Left ventricle myocardium inferior (tissue), 1 donor: Measurements from ENCODE around the gene AHCYL1. TPM values are rescaled to one million over a fixed set of nuclear protein-coding genes. Genes with fewer than 3 reads are reported as not detected.

Experiments
- DNase-seq: peaks from one replicate; pipeline ENCODE4 v3.0.0-alpha.2; 2020
- H3K27ac ChIP-seq: fragments of 200-600 bp; replicated peaks from 2 replicates; pipeline ENCODE4 v1.8.0; 2021
- H3K27me3 ChIP-seq: fragments of 200-600 bp; 2 replicates; pipeline ENCODE4 v1.8.0; 2021; ENCODE audit warnings: low read depth
- H3K36me3 ChIP-seq: fragments of 200-600 bp; 2 replicates; pipeline ENCODE4 v1.8.0; 2021
- H3K4me1 ChIP-seq: fragments of 200-600 bp; 2 replicates; pipeline ENCODE4 v1.8.0; 2021
- H3K4me3 ChIP-seq: fragments of 200-600 bp; 2 replicates; pipeline ENCODE4 v1.8.0; 2021; ENCODE audit warnings: mild to moderate bottlenecking, moderate library complexity
- H3K9me3 ChIP-seq: fragments of 200-600 bp; replicated peaks from 2 replicates; pipeline ENCODE4 v1.8.0; 2021
- CTCF ChIP-seq: fragments of 200-600 bp; IDR thresholded peaks from 2 replicates; pipeline ENCODE4 v1.8.0; 2021; ENCODE audit warnings: antibody characterized with exemption, mild to moderate bottlenecking, borderline replicate concordance
- intact Hi-C: fragments of 100-400 bp; cut with micrococcal nuclease; formaldehyde crosslinking; loops from one replicate; pipeline ENCODE4 v1.11.0; 2022
- total RNA-seq: library from RNA; stranded (reverse); fragmentation: NEBNext Ultra II Directional; extraction: Animal tissue kit (Norgen Biotek cat#: 25700); gene quantifications from one replicate; pipeline ENCODE4 v1.2.1, GENCODE V29; 2021
- donor health status: DM: no; HTN: yes; CAD: no; lungs with severe emphysema.

The AHCYL1 gene
- total RNA-seq, 1 donor from 2014 or later = 45.2 TPM

GRCh38 chr1:109963864-109964263, 20.7 kb upstream of the AHCYL1 start:
- no peaks in the 10 kb centered on the region for H3K36me3 ChIP-seq
- TF ChIP-seq CTCF = no peak
- no peaks in the 10 kb centered on the region for H3K9me3 ChIP-seq
- no peak overlapping the region for H3K4me3 ChIP-seq
- H3K27me3 ChIP-seq = no peaks in the 10 kb centered on the region
- H3K27ac ChIP-seq = no peak overlapping the region
- peaks cover 31% of the 10 kb centered on the region for H3K4me1 ChIP-seq
- intact Hi-C loops = no loop called here
- DNase-seq = no peak

- Histone ChIP-seq H3K27ac (no peak overlapping the region), H3K27me3 (no peaks in the 10 kb centered on the region), H3K36me3 (no peaks in the 10 kb centered on the region), H3K4me3 (no peak overlapping the region), H3K4me1 (no peaks in the 10 kb centered on the region), H3K9me3 (no peaks in the 10 kb centered on the region)
- intact Hi-C loops = no loop called here
- no peak for DNase-seq
- TF ChIP-seq CTCF = no peak
Observed at GRCh38 chr1:109969146-109969829, 15.3 kb upstream of the AHCYL1 start.

- DNase-seq = no peak
- H3K36me3 ChIP-seq = no peaks in the 10 kb centered on the region
- H3K4me1 ChIP-seq = no peaks in the 10 kb centered on the region
- H3K9me3 ChIP-seq = no peaks in the 10 kb centered on the region
- H3K27ac ChIP-seq = no peak overlapping the region
- no peak for TF ChIP-seq CTCF
- H3K27me3 ChIP-seq = no peaks in the 10 kb centered on the region
- intact Hi-C loops = loop anchor here (10.0 kb wide), 1 partner anchor 55 kb away; the partner anchor contains the start of gene CSF1
- H3K4me3 ChIP-seq = no peak overlapping the region
Observed at GRCh38 chr1:109969907-109970306, 14.7 kb upstream of the AHCYL1 start.

DNA sequence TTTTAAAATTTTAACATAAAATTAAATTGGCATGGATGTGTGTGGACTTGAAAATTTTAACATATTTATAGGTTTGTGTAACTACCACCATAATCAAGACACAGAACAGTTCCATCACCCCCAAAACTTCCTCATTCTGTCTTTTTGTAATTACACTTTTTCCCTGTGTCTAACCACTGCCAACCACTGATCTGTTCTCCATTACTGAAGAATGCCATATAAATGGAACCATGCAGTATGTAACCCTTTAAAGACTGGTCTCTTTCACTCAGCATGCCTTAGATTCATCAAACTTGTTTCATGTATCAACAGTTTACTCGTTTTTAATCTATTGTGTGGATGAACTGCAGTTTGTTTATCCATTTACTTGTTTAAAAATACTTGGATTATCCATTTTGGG, 13.0 kb upstream of the AHCYL1 start:
- no peak for DNase-seq
- Histone ChIP-seq H3K27ac (no peak overlapping the region), H3K36me3 (no peaks in the 10 kb centered on the region), H3K4me1 (peaks cover 13% of the 10 kb centered on the region), H3K9me3 (no peaks in the 10 kb centered on the region), H3K27me3 (no peaks in the 10 kb centered on the region), H3K4me3 (no peak overlapping the region)
- no peak for TF ChIP-seq CTCF
- intact Hi-C loops = loop anchor here (10.0 kb wide), 1 partner anchor 57 kb away; the partner anchor contains the start of gene CSF1

DNA sequence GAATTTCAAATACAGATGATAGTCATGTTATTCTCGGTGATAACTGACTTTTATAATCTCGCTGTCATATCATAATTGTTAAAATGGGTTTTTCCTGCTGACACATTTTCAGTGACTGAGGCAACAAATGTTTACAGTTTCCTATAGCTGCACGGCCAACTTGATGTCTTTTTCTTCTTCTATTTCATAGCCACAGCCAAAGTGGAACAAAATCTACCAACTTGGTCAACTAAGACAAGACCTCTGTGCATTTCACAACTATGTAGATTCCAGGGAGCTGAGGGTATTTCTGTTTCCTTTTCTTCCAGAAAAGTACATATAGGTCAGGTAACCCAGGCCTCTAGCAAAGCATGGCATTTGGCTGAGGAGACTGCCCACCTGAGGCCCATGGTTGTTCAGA, 10.4 kb upstream of the AHCYL1 start:
- intact Hi-C loops = loop anchor here (10.0 kb wide), 1 partner anchor 59 kb away; the partner anchor contains the start of gene CSF1
- no peak for DNase-seq
- no peak overlapping the region for H3K4me3 ChIP-seq
- H3K27ac ChIP-seq = no peak overlapping the region
- H3K27me3 ChIP-seq = no peaks in the 10 kb centered on the region
- no peaks in the 10 kb centered on the region for H3K36me3 ChIP-seq
- peaks cover 31% of the 10 kb centered on the region for H3K4me1 ChIP-seq
- no peaks in the 10 kb centered on the region for H3K9me3 ChIP-seq
- TF ChIP-seq CTCF = no peak
